Measurements from ENCODE around the gene PRSS56. TPM values are rescaled to one million over a fixed set of nuclear protein-coding genes. Genes with fewer than 3 reads are reported as not detected.

PRSS56 gene
- total RNA-seq: 2.5 and 6.5 TPM in 2 replicates
- polyA plus RNA-seq (2012): 1.2 TPM

DNA sequence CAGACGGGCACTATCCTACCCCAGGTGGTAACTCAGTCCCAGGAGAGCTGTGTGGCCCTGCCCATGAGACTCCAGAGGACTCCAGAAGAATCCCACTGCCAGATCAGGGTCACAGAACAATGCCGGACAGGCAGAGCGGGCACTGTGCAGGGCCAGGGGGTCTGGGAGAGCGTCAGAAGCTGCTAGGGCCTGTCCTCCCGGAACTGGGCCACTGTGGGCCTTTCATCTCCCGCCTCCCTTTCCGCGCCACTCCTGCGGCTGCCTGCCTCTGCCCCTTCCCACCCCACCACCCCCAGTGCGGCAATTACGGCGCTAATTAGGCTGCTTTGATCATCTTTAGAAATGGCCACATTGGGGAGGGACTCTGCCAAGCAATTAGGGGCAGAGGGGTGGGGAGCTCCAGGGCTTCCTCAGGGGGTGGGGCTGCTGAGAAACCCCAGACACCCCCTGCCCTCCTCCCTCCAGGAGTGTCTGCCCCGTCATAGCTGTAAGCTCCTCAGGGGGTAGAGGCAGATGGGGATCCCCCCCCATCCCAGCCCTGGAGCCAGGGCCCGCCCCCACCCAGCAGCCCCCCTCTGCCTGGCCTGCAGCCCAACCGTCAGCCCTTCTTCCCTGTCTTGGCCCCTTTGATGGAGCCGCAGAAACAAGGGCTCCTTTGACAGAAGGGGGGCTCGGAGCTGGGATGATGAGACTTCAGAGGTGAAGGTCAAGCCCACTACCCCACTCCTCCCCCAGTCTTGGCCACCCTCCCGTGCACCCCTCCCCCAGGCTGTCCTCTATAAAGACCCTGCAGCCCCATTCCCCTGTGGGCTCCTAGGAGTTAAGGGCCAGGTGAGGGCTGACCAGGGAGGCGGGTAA lies at the start of gene PRSS56:
TSS of gene PRSS56 (plus strand) at position 808 of the 858 bp plus-strand sequence. CDS start 211 bp downstream, outside the sequence.
- DNase-seq (ENCODE audit: low read depth): no peak

DNA sequence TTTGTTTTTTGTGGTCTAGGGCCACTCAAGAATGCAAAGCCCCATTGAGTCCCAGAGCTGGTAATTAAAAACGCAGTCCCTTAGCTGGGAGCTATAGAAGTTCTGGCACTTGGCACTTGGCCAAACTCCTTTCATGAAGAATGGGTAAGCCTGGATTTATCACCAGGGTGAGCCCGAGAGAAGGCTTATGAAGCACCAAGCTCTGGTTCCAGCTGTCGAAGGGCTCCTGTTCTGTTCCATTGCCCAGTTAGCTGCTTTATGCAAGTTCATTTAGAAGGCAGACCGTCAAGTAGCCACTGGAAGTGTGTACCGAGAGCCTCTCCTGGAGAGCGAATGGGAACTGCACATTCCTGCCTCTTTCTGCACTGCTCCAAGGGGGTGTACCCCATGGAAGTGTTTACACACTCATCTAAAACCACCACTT lies 46.7 kb upstream of the PRSS56 start:
- DNase-seq (ENCODE audit: low read depth): peak; percentile 39

DNA sequence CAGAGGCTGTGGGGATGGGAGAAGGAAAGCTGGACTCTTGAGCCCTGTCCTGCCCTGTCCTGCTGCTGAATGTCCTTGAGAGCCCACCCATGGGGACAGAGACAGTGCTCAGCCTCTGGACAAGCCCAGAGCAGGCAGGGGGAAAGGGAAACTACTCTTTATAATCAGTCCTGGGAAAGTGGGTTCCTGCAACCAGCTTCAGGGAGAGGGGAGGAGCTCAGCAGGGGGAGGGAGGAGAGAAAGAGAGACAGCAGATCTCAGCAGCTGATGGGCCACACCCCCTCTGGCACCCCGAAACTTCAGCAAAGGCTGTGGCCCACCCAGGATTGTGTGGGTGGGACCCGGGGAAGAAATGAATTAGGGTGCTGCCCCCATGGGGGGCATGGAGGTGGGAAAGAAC lies 44.1 kb upstream of the PRSS56 start:
- no peak for DNase-seq (ENCODE audit: low read depth)

DNA sequence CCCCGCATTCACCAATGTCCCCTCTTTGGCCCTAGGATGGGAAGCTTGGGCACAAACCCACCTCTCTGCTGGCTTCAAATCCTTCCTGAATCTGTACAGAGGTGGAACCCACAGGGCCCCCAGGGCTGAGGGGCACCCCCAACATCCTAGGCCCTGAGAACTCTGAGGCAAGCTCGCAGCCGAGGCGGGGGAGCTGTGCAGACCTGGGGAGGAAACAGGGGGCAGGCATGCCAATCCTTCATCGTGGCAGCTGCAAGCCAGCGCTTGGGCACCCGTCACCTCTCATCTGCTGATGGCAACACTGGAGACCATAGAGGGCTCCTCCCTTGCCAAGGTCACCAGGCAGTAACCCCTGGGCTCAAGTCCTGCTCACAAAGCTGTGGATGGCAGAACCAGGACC lies 43.4 kb upstream of the PRSS56 start:
- no peak for DNase-seq (ENCODE audit: low read depth)

DNA sequence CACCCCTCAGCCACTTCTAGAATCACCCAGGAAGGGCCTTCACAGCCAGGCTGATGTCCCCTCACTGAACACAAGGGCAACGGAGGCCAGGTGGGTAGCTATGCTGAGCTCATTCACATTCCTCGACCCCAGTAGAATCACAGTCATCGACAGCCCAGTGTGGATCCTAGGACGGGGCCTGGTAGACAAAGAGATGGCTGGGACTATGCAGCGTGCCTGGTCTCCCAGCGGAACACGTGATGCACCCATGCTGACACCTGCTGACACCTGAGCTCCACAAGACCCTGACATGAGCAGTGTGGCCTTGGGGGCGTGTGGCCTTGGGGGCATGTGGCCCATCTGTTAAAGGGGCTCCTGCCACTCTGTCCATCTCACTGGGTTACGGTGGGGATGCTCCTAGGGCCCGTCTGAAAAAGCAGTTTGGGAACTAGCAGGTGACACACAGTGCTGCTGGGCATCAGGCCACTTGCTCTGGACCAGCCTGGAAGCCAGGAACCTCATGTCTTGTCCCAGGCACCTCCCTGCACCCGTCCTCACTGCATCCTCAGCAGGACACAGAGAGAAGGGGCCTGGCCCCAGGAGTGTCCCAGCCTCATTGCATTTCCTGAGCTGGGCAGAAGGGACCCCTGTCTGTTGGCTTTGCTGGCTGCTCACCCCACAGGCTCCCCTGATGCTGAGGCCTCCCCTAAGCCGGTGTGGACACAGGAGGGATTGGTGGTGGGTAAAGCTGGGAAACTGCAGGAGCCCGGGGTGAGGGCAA lies 42.3 kb upstream of the PRSS56 start:
- no peak for DNase-seq (ENCODE audit: low read depth)

DNA sequence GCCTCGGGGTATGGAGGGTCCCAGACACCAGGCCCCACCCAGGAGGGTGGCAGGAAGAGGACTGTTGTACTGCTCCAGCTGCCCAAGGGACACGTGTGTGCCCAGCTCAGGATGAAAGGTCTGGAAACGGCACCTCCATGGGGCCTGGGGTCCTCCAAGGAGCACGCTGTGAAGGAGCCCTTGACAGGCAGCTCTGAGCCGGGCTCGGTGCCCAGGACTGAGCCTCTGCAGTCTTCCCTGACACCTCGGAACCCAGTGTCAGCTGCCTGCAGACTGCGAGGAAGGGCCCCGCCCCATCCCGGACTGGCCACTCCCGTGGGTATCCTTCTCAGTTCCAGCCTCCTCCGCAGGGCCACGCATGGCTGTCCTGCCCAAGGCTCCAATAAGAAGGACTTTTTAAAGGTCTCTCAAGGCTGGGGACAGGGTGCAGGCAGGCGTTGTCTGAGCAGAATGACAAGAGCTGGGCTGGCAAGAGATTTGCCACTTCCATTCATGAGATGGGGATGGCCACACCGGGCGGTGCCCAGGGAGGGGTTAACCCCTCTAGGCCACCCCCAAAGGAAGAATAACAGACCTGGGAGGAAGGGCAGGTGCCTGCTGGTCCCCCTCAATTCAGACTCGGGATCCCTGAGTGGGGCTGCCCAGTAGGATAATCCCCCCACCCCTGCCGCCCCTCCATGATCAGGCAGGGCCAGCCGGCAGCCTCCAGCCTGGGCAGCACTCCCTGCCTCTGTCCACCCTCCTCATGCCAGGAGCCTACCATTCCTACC lies 41.4 kb upstream of the PRSS56 start:
- DNase-seq (ENCODE audit: low read depth): no peak

DNA sequence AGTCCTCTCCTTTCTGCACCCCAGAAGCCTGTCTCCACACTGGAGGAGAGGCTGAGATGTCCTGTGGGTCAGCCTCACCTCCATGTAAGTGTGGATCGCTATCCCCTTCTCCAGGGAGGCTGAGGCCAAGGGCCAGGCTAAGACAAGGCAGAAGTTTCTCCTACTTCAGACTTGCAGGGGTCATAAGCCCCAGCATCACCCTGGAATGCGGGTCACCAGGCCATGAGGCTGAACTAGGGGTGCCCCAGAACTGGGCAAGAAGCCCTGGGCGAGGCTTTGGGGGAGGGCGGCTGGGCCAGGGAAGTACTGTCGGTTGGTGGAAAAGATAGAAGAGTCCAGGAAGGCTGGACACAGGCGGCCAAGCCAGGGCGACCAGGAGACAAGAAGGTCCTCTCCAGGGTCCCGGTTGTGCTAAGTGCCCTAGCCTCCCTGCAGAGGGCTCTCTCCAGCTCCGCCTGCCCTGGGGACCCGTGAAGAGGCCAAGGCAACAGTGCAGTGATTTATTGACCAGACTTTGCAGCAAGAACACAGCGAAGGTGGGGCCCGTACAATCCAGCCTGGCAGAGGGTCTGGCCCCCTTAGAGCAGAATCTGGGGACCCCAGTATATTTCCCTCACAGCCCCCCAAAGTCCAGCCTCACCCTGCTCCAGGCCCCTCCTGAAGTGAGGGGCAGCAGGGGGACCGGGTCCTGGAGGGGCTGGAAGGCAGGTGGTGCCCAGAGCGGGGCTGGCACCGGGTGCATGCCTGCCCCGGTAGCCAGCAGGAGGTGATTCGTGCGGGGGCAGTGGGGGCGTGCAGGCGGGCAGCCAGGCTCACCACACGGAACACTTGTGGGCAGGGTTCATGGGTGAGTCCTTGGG lies 40.6 kb upstream of the PRSS56 start:
- DNase-seq (ENCODE audit: low read depth): no peak

DNA sequence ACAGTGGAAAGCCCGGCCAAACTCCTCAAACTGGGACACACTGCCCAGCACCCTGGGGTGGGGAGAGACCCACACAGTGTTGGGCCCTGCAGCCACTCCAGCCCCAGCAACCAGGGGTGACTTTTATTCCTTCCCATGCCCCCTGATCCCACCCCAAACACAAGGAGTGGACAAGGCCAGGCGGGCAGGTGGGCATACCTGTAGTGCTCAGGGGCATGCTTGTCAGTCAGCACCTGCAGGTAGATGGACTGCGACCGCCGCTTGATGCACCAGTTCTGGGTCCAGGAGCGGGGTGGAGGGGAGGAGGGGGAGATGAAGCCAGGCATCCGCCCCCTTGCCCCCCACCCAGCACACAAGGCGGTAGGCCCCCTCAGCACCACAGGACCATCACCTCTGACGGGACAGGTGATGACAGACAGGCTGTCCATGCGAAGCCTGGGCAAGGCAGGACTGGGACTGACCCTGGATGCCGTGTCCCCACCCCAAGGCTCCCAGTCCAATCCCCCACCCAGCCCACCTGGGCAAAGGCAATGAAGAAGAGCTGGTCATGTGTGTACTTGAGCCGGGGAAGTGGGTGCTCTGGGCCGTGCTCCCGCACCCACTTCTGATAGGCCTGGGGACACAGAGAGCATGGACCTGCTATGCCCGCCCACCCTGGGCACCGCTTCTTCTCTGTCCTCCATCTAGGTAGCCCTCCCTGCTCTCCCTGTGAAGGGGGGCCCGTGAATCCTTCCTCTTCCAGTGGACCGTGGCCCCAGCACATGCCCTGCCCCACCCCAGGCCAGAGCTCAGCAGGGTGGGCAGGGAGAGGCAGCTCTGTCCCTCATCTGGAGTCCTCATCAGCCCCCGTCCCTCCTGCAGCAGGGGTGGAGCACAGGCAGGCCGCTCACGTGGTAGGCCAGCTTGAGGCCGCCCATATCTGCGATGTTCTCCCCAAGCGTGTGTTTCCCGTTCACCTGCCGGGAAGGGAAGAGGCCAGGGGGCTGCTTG lies 39.7 kb upstream of the PRSS56 start:
- DNase-seq (ENCODE audit: low read depth): no peak

DNA sequence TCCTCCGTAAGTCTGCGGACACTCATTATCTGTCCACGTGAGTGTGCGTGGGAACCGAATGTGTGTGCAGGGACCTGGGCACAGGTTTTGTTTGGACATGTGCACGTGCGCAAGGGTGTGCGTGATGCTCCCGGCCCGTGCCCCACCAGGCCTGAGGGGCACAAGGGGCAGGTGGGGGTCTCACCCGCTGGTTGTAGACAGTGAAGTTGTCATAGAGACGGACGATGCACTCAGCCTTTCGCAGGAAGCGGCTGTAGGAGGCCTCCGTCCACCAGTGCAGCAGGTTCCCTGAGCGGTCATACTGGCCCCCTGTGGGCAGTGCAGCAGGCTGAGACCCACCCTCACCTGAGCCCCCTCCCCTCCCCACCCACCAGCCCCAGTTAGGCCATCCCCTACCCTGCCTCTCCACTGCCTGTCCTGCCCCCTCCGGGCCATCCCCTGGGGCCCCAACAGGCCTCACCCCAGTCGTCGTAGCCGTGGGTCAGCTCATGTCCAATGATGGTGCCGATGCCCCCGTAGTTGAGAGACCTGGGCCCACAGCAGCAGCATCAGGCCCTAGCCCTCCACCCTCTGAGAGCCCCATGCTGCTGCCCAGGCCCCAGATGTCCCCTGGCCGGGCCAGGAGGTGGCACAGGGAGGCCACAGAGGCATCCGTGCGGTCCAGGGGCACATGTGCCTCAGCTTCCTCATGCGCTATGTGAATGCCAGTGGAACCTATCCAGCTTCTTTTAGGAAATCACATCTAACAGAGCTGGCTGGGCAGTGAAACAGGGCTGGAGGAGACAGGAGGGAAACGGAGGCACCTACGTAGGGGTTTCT lies 38.7 kb upstream of the PRSS56 start:
- DNase-seq (ENCODE audit: low read depth): no peak

DNA sequence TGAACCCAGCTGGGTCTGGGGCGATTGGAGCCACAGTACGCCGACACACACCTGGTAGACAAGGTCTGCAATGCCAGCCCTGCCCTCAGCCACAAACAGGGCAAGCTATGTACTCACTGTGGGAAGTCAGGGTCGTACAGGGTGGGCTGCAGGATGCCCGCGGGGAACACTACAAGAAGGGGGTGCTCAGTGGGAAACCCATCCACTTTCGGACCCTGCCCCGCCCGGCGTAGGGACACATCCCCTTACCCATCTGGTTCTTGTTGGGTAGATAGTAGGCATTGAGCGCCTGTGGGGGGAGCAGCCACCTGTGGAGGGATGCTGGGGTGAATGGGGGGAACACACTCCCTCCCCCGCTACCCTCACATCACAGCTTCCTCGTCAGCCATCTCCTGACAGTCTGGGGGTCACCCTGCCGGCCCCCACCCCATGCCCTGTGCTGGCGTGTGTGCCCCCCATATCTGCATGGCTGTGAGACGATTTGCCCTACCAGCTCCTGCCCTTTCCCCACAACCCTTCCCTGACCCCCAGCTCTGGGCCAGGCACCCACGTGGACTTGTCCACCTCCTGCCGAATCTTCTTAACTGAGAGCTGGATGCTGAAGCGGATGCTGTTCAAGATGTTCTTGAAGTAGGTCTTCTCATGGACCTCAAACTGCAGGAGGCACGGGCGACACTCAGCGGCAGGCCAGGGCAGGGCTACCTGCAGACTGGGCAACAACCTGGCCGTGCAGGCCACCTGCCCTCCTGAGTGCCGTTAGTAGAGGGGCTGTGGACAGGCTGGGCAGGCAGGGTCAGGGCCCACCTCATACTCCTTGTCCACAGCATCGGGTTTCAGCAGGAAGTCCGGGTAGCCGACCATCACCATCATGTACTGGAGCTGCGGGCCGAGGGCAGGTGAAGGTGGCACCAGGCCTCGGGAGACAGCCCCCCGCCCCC lies 37.6 kb upstream of the PRSS56 start:
- no peak for DNase-seq (ENCODE audit: low read depth)

DNA sequence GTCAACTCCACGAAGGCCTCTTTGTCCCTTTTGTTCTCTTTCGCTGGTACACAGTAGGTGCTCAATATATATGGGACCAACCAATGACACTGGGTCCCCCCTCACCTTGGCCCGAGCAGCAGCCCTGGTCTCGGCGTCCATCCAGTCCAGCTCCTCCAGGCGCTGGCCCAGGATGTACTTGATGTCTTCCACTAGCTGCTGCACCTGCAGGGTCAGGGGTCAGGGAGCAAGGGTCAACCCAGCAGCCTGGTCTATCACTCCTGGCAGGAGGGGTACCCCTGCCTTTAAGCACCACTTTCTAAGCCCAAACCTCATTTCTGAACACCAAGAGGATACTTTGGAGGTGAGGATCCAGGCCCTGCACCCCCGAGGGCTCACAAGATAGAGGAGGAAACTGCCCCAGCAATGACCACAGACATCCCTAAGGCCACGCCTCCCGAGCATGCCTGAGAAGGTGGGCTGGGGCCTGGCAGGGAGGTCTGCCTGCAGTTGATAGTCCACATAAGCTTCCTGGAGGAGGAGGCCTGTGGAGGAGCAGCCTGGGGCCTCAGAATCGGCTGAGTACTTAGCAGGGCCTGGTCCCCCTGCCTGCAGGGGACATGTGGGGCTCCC lies 36.8 kb upstream of the PRSS56 start:
- DNase-seq (ENCODE audit: low read depth): no peak

DNA sequence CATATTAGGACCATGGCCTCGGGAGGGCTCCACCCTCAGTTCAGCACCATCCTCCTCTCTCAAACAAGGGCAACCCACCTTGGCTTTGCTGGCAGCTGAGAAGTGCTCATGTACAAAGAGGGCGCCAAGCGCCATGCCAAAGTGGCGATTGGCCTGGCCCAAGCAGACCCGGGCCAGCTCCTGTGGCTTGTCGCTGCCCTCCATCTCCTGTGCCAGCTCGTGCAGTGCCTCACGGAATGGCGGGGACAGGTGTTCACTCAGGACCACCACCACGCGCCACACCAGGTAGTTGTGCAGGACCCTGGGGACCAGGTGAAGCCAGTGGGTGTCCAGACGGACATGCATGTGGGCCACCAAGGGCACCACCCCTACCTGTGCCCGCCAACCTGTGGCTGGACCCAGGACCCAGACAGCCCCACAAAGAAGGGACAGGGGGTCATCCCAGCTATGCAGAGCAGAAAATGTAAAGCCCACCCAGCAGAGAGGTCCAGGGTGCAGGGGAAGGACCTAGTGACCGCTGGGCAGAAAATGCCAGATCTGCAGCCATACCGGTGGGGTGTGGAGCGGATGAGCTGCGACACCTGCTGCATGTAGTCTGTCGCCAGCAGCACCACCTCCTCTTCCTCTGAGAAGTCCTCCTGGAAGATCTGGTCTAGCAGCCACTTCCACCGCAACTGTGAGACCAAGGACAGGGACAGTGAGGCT lies 36.1 kb upstream of the PRSS56 start:
- no peak for DNase-seq (ENCODE audit: low read depth)

DNA sequence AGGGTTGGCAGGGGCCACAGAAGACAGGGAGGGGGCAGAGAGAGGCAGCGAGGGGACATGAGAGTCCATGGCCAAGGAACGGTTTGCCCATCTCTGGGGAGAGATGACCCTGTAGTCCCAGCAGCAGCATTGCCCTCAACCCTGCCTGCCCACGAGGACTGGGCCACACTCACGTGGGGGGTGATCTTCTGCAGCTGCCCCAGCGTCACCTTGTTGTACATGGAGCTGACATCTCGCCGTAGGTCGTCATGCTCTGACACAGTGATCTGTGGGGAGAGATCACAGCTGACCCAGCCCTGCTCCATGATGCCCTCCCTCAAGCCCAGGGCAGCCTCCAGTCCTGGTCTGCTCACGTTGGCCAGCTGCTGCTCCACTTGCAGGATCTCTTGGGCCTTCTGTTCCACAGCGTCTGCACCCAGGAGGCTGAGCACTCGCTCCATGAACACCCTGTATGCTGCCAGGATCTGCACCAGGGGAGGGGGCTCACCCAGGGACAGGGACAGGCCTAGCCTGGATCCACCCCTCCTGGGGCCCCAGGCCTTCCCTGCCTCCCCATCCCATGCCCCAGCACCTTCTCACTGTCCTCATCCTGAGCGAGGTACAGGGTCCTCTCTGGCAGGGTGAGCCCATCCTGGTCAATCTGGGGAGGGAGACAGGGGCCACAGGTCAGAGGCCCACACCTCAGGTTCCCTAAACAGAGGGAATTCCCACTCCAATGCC lies 35.4 kb upstream of the PRSS56 start:
- DNase-seq (ENCODE audit: low read depth): no peak

DNA sequence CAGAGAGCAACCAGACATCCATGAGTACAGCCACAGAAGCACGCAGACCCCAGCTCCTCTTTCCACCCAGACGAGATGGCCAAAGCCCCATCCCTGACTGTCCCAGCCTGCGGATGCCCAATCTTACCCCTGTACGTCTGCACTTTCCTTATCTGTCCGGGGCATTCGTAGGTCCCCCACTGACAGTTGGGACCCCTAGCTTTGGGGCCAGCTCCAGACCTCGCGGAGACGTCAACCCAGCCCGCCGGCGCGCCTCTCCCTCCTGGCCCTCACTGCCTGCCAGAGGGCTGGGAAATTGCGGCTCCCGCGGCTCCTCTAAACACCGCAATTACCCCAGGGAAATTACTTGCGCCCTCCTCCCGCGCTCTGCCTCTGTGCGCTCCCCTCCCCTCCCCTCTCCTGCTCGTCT lies 34.8 kb upstream of the PRSS56 start:
- DNase-seq (ENCODE audit: low read depth): no peak

DNA sequence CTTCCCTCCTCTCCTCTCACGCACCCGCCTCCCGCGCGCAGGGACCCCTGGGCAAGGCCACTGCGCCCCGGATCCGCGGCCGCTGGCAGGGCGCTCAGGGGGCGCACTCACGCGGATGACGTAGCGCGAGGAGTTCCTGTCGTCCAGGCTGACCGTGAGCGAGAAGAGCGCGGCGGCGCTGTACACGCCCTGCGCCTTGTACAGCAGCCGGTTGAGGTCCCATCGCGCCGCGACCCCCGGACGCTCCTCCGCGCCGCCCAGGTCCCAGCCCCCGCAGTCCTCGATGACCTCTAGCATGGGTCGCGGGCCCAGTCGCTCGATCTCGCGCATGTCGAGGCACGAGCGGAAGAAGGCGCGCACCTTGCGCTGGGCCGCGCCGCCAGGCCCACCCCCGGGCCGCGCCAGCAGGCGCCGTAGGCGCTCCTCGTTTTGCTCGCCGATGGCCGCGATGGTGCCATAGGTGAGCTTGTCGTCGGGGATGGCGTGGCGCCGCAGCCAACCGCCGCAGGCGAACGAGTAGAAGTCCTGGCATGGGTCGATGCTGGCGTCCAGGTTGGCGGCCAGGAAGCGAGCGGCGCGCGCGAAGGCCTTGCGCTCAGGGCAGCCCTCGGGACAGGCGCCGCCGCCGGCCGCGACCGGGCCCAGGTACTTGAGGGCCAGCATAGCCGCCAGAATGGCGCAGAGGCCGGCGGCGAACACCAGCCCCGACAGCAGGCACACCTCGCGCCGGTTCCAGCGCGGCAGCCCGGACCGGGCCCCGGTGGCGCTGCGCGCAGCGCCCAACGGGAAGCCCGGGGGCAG lies 34.2 kb upstream of the PRSS56 start:
- no peak for DNase-seq (ENCODE audit: low read depth)
